Panc1 (cell line): Measurements from ENCODE around the gene SPATA13. TPM values are rescaled to one million over a fixed set of nuclear protein-coding genes. Genes with fewer than 3 reads are reported as not detected.

Source experiments
- ATAC-seq: fragments of 200-7000 bp; cut with Tn5 transposase; 2 replicates; pipeline ENCODE4 v1.9.1; 2020; ENCODE audit warnings: mild to moderate bottlenecking, moderate library complexity
- BruUV-seq: library from RNA; stranded (reverse); fragments of 400-500 nt; replicated peaks from 2 replicates; lab custom pipeline; 2021; lab: Mats Ljungman, UMichigan
- CTCF ChIA-PET: fragments of 300-600 bp; sonication (Branson Sonifier 250); formaldehyde crosslinking; loops from one replicate; lab custom pipeline; 2022; ENCODE audit warnings: antibody characterized with exemption; lab: Charles Lee
- POLR2A ChIA-PET: fragments of 300-600 bp; sonication (Branson Sonifier 250); formaldehyde crosslinking; loops from one replicate; lab custom pipeline; 2022; ENCODE audit warnings: antibody characterized with exemption; lab: Charles Lee
- DNase-seq: peaks from one replicate; pipeline ENCODE4 v3.0.0-alpha.2; 2010; ENCODE audit warnings: low read depth, low spot score
- H3K27ac ChIP-seq: 2 replicates; pipeline ENCODE4 v1.5.1; 2011; ENCODE audit warnings: mild to moderate bottlenecking, low read length, inconsistent platforms
- H3K27me3 ChIP-seq: fragments of 200-500 bp; sonication (Bioruptor generic); 2 replicates; pipeline ENCODE4 v1.6.0; 2014; ENCODE audit warnings: low read length, inconsistent platforms; ENCODE audit not compliant: control insufficient read depth, insufficient read depth
- H3K36me3 ChIP-seq: fragments of 200-500 bp; sonication (Bioruptor generic); 2 replicates; pipeline ENCODE4 v1.5.1; 2014; ENCODE audit warnings: inconsistent platforms, mild to moderate bottlenecking, low read length, moderate library complexity; ENCODE audit not compliant: control insufficient read depth, insufficient read depth
- H3K4me1 ChIP-seq: 2 replicates; pipeline ENCODE4 v1.5.1; 2011; ENCODE audit warnings: inconsistent platforms, mild to moderate bottlenecking, low read length, moderate library complexity; ENCODE audit not compliant: control insufficient read depth, insufficient read depth
- H3K4me3 ChIP-seq, 2 experiments: 2 replicates each; pipeline ENCODE4 v1.5.1; 2011 to 2012; ENCODE audit warnings: low read depth in 2 of 2, low read length in 2 of 2, mild to moderate bottlenecking in 2 of 2, inconsistent platforms in 1 of 2, moderate library complexity in 1 of 2
- H3K9me3 ChIP-seq: fragments of 200-500 bp; sonication (Bioruptor generic); 2 replicates; pipeline ENCODE4 v1.5.1; 2014; ENCODE audit warnings: low read depth, mild to moderate bottlenecking, inconsistent platforms, low read length, moderate library complexity; ENCODE audit not compliant: control insufficient read depth, insufficient read depth
- POLR2AphosphoS5 ChIP-seq: IDR thresholded peaks from 2 replicates; pipeline ENCODE4 v1.6.1; 2012; ENCODE audit warnings: mild to moderate bottlenecking, low read depth, low read length, moderate library complexity
- SIN3A ChIP-seq: IDR thresholded peaks from 2 replicates; pipeline ENCODE4 v1.6.1; 2012; ENCODE audit warnings: low read depth, mild to moderate bottlenecking, low read length, moderate library complexity, borderline replicate concordance; ENCODE audit not compliant: insufficient read depth
- TCF7L2 ChIP-seq: IDR thresholded peaks from 2 replicates; pipeline ENCODE4 v1.6.1; 2011; ENCODE audit warnings: mild to moderate bottlenecking, low read depth, low read length, inconsistent platforms
- in situ Hi-C: cut with HindIII; loops from 2 replicates; pipeline ENCODE4 v1.10.0; 2016; ENCODE audit warnings: low sequenced_read_pairs, low pct_unique_long_range_greater_than_20kb
- intact Hi-C: fragments of 100-400 bp; cut with micrococcal nuclease; formaldehyde crosslinking; loops from one replicate; pipeline ENCODE4 v1.10.0; 2022; ENCODE audit not compliant: unreplicated experiment
- total RNA-seq: library from RNA; stranded (reverse); gene quantifications from one replicate; pipeline ENCODE4 v1.2.1, GENCODE V29; 2021; ENCODE audit not compliant: unreplicated experiment
- TF ChIP-seq, protein P1 (sequence below), 2 experiments: IDR thresholded peaks; 2 replicates each; pipeline ENCODE4 v1.6.1; 2011 to 2012; ENCODE audit warnings: low read depth in 2 of 2, control low read depth in 1 of 2, low read length in 1 of 2, mild to moderate bottlenecking in 1 of 2, moderate library complexity in 1 of 2; ENCODE audit not compliant: insufficient read depth in 1 of 2
- TF ChIP-seq, protein P2 (sequence below): fragments of 450-650 bp; IDR thresholded peaks from 2 replicates; pipeline ENCODE4 v1.5.1; 2017; ENCODE audit warnings: mild to moderate bottlenecking

SPATA13 gene
- total RNA-seq, 1 experiment from 2014 or later = 7.9 TPM

DNA sequence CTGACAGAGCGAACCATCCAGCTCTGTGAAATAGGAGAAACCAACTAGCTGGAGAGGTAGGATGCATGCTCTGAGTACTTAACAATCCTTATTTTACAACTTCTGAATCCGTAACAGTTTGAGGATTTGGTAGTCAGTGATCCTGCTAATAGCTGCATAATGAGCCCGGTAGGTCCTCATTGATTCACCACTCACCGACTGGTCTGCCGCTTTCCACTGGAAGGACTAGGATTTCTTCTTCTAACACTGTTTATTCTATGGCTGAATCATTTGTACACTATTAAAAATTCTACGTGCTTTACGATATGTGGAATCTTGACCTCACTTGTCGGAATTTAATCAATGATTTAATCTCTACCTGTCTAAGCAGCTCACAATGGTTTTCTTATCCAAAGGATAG is 33.9 kb downstream of the SPATA13 start:
- Histone ChIP-seq H3K36me3 (no peaks in the 10 kb centered on the region), H3K27me3 (no peaks in the 10 kb centered on the region), H3K9me3 (no peaks in the 10 kb centered on the region), H3K27ac (no peak overlapping the region), H3K4me3 (no peak overlapping the region), H3K4me1 (no peaks in the 10 kb centered on the region)
- intact Hi-C loops (no loop called here), in situ Hi-C loops (no loop called here)
- TF ChIP-seq TCF7L2 = no peak
- no peak for TF ChIP-seq POLR2AphosphoS5
- TF ChIP-seq, protein P1, sequence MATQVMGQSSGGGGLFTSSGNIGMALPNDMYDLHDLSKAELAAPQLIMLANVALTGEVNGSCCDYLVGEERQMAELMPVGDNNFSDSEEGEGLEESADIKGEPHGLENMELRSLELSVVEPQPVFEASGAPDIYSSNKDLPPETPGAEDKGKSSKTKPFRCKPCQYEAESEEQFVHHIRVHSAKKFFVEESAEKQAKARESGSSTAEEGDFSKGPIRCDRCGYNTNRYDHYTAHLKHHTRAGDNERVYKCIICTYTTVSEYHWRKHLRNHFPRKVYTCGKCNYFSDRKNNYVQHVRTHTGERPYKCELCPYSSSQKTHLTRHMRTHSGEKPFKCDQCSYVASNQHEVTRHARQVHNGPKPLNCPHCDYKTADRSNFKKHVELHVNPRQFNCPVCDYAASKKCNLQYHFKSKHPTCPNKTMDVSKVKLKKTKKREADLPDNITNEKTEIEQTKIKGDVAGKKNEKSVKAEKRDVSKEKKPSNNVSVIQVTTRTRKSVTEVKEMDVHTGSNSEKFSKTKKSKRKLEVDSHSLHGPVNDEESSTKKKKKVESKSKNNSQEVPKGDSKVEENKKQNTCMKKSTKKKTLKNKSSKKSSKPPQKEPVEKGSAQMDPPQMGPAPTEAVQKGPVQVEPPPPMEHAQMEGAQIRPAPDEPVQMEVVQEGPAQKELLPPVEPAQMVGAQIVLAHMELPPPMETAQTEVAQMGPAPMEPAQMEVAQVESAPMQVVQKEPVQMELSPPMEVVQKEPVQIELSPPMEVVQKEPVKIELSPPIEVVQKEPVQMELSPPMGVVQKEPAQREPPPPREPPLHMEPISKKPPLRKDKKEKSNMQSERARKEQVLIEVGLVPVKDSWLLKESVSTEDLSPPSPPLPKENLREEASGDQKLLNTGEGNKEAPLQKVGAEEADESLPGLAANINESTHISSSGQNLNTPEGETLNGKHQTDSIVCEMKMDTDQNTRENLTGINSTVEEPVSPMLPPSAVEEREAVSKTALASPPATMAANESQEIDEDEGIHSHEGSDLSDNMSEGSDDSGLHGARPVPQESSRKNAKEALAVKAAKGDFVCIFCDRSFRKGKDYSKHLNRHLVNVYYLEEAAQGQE (IDR thresholded peaks at IDR 0.05; ENCODE audit: insufficient read depth in 1 of 2, low read depth in 2 of 2, low read length in 1 of 2) = no peak
- TF ChIP-seq, protein P2, sequence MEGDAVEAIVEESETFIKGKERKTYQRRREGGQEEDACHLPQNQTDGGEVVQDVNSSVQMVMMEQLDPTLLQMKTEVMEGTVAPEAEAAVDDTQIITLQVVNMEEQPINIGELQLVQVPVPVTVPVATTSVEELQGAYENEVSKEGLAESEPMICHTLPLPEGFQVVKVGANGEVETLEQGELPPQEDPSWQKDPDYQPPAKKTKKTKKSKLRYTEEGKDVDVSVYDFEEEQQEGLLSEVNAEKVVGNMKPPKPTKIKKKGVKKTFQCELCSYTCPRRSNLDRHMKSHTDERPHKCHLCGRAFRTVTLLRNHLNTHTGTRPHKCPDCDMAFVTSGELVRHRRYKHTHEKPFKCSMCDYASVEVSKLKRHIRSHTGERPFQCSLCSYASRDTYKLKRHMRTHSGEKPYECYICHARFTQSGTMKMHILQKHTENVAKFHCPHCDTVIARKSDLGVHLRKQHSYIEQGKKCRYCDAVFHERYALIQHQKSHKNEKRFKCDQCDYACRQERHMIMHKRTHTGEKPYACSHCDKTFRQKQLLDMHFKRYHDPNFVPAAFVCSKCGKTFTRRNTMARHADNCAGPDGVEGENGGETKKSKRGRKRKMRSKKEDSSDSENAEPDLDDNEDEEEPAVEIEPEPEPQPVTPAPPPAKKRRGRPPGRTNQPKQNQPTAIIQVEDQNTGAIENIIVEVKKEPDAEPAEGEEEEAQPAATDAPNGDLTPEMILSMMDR = no peak
- TF ChIP-seq SIN3A = no peak
- POLR2A ChIA-PET = no interaction called here
- DNase-seq (no peak), ATAC-seq (no peak; the same call in 1 of the 2 replicates)
- CTCF ChIA-PET = no interaction called here
- BruUV-seq = no TSS peak

DNA sequence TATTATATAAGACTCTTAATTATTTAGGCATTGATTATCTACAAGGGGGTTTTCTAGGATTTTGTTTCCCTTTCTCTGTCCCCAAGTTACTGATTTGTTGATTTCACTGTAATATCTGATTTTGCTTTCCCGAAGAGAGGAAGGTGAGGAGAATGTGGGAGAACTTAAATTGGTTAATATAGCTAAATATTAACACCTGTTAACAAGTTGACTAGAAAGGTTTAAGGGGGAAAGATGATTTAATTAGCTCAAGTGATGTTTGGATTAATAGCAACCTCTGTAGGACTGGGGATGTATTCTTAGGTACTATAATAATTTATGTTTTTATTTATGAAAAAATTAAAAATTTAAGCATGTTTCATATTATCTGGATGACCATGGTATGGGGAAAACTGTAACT is 35.1 kb downstream of the SPATA13 start:
- intact Hi-C loops = no loop called here
- ChIA-PET CTCF (no interaction called here), POLR2A (no interaction called here)
- H3K27me3 ChIP-seq = no peaks in the 10 kb centered on the region
- ATAC-seq (no peak), DNase-seq (no peak)
- no peaks in the 10 kb centered on the region for H3K4me1 ChIP-seq
- no TSS peak for BruUV-seq
- in situ Hi-C loops = no loop called here
- TF ChIP-seq TCF7L2 (no peak), POLR2AphosphoS5 (no peak), SIN3A (no peak)
- TF ChIP-seq, protein P2 = no peak
- TF ChIP-seq, protein P1 (IDR thresholded peaks at IDR 0.05; ENCODE audit: insufficient read depth in 1 of 2, low read depth in 2 of 2, low read length in 1 of 2) = no peak
- H3K9me3 ChIP-seq = no peaks in the 10 kb centered on the region
- no peaks in the 10 kb centered on the region for H3K36me3 ChIP-seq
- H3K4me3 ChIP-seq = no peak overlapping the region
- no peak overlapping the region for H3K27ac ChIP-seq
